GM21526 (cell line): Measurements from ENCODE around the gene TAF11L5.
"Not testable (repeated sequence)": the region's sequence is repeated elsewhere in the genome, so short reads cannot be mapped to it uniquely, and the experiment has no call there.

Source experiments
- ATAC-seq: cut with Tn5 transposase; IDR thresholded peaks from one replicate; pipeline ENCODE4 v1.9.1; 2021; ENCODE audit warnings: moderate library complexity; ENCODE audit not compliant: unreplicated experiment, low FRiP score

Gene TAF11L5

DNA sequence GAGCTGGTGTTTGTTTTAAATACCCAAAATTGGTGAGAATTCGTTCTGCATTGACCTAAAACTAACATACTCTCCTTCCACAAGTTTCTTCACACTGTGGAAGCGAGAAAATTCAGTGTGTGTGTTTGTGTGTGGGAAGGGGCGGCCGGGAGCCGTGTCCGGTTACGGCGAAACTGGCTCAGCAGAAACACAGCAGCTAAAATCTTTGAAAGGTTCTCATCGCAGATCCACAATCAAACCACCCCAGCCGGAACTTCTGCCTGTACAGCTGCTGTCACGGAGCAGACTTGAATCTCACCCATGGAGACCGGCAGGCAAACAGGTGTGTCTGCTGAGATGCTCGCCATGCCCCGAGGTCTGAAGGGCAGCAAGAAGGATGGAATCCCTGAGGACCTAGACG lies at the start of gene TAF11L5:
Gene TAF11L5 (plus strand): TSS at position 301 of the 400 bp plus-strand sequence.
- ATAC-seq = not testable (repeated sequence)

- ATAC-seq = no peak
These were observed 48.0 kb upstream of the TAF11L5 start for GRCh38 chr5:17477043-17477442.

- no peak for ATAC-seq
These were observed 47.3 kb upstream of the TAF11L5 start for GRCh38 chr5:17477573-17478265.

GRCh38 chr5:17481378-17481777 lies 43.7 kb upstream of the TAF11L5 start:
- no peak for ATAC-seq

- ATAC-seq = no peak
These were observed 42.2 kb upstream of the TAF11L5 start for GRCh38 chr5:17482790-17483189.

DNA sequence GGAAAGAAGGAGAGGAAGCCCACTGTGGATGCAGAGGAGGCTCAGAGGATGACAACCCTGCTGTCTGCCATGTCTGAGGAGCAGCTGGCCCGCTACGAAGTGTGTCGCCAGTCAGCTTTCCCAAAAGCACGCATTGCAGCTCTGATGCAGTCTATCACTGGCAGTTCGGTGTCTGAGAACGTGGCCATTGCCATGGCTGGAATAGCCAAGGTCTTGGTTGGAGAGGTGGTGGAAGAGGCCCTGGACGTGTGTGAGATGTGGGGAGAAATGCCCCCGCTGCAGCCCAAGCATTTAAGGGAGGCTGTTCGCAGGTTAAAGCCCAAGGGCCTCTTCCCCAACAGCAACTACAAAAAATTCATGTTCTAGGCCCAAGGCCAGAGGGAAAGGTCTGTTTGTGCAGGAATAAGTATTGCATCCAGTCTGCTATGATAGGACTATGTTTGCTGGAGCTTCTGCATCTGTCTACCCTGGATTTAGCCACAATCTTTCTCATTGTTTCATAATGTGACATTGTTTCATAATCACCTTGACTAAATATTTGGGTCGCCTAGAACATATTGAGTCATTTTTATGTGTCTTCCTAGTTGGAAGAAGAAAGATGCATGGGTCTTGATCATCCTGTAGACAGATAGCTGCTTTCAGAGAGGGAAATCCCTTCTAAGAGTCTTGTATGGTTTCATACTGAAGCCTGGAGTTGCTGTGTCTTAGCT lies 38.4 kb upstream of the TAF11L5 start:
- not testable (repeated sequence) for ATAC-seq

- ATAC-seq = no peak
These were observed 37.9 kb upstream of the TAF11L5 start for GRCh38 chr5:17487174-17487512.

DNA sequence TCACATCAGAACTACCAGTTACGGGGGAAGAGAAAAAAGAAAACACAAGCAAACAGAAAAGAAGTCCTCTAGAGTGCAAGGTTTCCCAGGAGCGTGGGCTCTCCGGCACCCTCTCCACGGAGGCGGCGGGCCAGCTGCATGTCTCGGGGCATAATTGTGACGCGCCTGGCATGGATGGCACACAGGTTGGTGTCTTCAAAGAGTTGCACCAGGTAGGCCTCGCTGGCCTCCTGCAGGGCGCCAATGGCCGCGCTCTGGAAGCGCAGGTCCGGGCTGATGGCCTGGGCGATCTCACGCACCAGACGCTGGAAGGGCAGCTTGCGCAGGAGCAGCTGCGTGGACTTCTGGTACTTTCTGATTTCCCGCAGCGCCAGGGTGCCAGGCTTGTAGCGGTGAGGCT lies 33.8 kb upstream of the TAF11L5 start:
- not testable (repeated sequence) for ATAC-seq

DNA sequence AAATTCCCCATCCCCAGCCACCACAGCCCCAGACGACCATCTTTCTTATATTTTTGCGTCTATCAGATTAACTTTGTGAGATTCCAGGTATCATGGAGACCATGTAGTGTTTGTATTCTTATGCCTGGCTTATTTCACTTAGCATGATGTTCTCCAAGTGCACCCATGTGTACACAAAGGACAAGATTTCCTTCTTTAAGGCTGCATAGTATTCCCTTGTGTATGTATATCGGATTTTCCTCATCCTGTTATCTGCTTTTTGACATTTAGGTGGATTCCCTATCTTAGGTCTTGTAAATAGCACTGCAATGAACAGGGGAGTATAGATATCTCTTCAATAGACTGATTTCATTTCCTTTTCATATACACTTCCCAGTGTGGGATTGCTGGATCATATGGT lies 32.3 kb upstream of the TAF11L5 start:
- no peak for ATAC-seq

DNA sequence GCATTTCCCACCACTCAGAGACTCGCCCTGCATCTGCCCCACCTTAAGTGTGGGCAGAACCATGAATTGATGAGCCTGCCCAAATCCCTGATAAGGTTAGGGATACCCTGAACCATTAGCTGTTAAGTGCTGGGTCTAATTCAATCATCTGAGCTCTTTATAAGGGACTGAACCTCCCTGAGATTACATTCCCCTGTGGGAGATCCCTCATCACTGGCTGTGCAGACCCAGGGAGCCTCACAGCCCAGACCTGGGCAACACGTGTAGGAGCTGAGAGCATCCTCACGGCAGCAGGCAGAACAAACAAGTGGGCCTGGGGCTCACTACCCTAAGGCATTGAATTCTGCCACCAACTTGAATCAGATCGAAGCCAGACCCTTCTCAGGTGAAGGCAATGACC lies 27.6 kb upstream of the TAF11L5 start:
- ATAC-seq = no peak

- not testable (repeated sequence) for ATAC-seq
These were observed 27.1 kb upstream of the TAF11L5 start, which contains the start of gene TAF11L2 for GRCh38 chr5:17497931-17498330. TSS of gene TAF11L2 (plus strand) at chr5:17498231.

DNA sequence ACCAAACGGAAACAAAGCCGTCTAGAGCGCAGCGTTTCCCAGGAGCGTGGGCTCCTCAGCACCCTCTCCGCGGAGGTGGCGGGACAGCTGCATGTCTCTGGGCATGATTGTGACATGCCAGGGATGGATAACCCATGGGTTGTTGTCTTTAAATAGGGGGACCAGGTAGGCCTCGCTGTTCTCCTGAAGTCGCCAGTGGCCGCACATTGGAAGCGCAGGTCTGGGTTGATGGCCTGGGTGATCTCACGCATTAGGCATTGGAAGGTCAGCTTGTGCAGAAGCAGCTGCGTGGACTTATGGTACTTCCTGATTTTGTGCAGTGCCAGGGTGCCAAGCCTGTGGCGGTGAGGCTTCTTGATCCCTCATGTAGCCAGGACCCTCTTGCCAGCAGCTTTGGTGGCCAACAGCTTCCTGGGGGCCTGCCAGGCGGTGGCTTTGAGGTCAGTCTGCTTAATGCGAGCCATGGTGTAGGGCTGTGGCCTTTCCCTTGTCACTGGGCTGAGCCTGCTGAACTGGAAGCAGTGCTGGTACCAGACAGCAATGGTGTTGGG lies 13.2 kb upstream of the TAF11L5 start:
- no peak for ATAC-seq

- ATAC-seq = not testable (repeated sequence)
These were observed 7.5 kb upstream of the TAF11L5 start for GRCh38 chr5:17517526-17517925.

GRCh38 chr5:17518067-17518466 lies 7.0 kb upstream of the TAF11L5 start, which contains the start of gene TAF11L3:
TSS of gene TAF11L3 (plus strand) at chr5:17518367.
- not testable (repeated sequence) for ATAC-seq

DNA sequence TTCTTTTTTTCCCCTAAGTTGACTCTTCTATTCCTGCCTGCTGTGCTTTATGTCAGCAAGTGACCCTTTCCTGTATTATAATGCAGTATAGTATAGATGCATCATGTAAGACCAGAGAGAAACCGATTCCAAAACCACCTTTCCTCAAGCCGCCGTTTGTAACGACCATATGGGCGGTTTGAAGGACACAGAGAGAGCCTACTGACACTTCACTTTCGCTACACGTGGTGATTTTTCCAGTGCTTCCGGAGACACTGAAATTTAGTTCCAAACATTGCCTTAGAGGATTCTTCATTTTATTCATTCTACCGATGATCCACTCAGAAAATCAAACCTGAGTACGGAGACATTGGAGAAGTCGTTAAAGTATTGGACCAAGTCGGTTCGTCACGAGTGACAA lies 5.5 kb upstream of the TAF11L5 start:
- not testable (repeated sequence) for ATAC-seq

DNA sequence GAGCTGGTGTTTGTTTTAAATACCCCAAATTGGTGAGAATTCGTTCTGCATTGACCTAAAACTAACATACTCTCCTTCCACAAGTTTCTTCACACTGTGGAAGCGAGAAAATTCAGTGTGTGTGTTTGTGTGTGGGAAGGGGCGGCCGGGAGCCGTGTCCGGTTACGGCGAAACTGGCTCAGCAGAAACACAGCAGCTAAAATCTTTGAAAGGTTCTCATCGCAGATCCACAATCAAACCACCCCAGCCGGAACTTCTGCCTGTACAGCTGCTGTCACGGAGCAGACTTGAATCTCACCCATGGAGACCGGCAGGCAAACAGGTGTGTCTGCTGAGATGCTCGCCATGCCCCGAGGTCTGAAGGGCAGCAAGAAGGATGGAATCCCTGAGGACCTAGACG lies 3.5 kb upstream of the TAF11L5 start, which contains the start of gene TAF11L4:
Gene TAF11L4 (plus strand): TSS at position 301 of the 400 bp plus-strand sequence.
- not testable (repeated sequence) for ATAC-seq

GRCh38 chr5:17526504-17526903 lies 1.5 kb downstream of the TAF11L5 start:
- not testable (repeated sequence) for ATAC-seq

GRCh38 chr5:17528369-17528768 lies 3.3 kb downstream of the TAF11L5 start, which contains the start of gene TAF11L6:
TSS of gene TAF11L6 (plus strand) at chr5:17528669.
- not testable (repeated sequence) for ATAC-seq
